ENCODE results near the gene TIMP3. TPM values are rescaled to one million over a fixed set of nuclear protein-coding genes. Genes with fewer than 3 reads are reported as not detected.
A peak's percentile ranks its signal among the peaks of the same experiment; 100 is the strongest.

TIMP3 gene
- total RNA-seq, 4 donors from 2014 or later = 561 to 1,580 (median 897) TPM

GRCh38 chr22:32874385-32874784 lies 72.9 kb downstream of the TIMP3 start:
- DNase-seq (ENCODE audit: low spot score) (no peak), ATAC-seq (ENCODE audit: low FRiP score) (no peak)
- TF ChIP-seq CTCF (IDR thresholded peaks at IDR 0.05) = no peak

DNA sequence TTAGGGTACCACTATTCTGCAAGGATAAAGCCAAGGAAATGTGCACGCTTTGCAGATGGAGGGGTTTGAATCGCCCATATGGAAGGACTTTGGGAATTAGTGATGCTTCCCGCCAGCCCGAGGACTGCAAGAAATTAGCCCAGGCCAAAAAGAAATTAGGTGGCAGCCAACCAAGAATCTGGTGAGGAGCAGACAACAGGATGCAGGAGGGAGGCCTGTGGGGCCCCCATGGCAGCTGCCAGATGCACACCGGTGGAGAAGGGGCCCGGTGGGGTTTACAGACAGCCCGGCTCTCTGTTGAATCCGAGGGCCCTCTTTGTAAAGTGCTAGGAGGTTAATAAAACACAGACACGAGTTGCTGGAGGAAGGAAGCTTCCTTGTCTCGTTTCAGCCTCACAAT lies 73.5 kb downstream of the TIMP3 start:
- DNase-seq (ENCODE audit: low spot score) (no peak), ATAC-seq (ENCODE audit: low FRiP score) (no peak)
- TF ChIP-seq CTCF (IDR thresholded peaks at IDR 0.05) = no peak

DNA sequence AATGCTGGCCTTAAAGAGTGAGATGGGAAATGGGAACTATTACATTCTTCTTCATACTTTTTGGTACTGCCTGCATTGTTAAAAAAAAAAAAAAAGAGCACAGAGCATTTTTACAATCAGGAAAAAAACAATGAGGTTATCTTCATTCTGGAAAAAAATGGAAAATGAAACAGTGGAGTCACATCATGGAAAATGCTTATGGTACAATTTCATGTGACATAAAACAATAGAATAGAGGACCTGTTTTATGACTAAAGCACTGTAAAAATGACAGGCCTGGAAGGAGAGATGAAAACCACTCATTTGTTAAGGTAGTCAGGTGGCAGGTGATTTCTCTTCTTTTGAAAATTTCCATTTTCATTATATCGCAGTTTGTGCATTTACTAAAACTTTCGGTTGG lies 75.0 kb downstream of the TIMP3 start:
- DNase-seq (ENCODE audit: low spot score) (no peak), ATAC-seq (ENCODE audit: low FRiP score) (no peak)
- TF ChIP-seq CTCF (IDR thresholded peaks at IDR 0.05) = no peak

- no peak for TF ChIP-seq CTCF (IDR thresholded peaks at IDR 0.05)
- ATAC-seq (ENCODE audit: low FRiP score) = no peak
- no peak for DNase-seq (ENCODE audit: low spot score)
These were observed 75.7 kb downstream of the TIMP3 start for GRCh38 chr22:32877196-32877595.

- ATAC-seq (ENCODE audit: low FRiP score) (no peak), DNase-seq (ENCODE audit: low spot score) (no peak)
- TF ChIP-seq CTCF (IDR thresholded peaks at IDR 0.05) = no peak
These were observed 78.0 kb downstream of the TIMP3 start for GRCh38 chr22:32879550-32879949.

DNA sequence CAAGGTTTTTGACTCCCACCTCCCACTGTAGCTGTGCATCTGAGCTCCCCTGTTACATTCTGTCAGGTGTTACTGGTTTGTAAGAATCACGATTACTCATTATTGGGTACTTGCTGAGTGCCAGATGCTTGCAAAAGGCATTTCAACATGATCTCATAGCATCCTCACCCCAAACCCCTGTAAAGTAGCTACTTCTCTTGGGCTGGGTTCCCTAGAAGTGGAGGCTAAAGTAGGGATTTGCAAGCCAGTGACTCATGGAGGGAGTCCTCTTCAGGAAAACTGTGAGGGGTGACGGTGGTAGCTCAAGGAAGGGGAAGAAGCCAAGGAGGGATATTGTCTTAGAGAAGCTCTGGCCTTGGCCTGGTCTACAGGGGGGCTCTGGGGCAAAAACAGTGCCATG lies 78.6 kb downstream of the TIMP3 start:
- no peak for DNase-seq (ENCODE audit: low spot score)
- TF ChIP-seq CTCF (IDR thresholded peaks at IDR 0.05) = no peak
- ATAC-seq (ENCODE audit: low FRiP score) = peak; percentile 68

GRCh38 chr22:32880505-32880892 lies 79.0 kb downstream of the TIMP3 start:
- DNase-seq (ENCODE audit: low spot score) (no peak), ATAC-seq (ENCODE audit: low FRiP score) (no peak)
- TF ChIP-seq CTCF (IDR thresholded peaks at IDR 0.05) = no peak

Data from omental fat pad (tissue), 4 donors.